Measurements from ENCODE around the gene GULP1.

GULP1 gene

GRCh38 chr2:188315750-188316149 lies 24.1 kb downstream of the GULP1 start:
- H3K4me3 ChIP-seq (ENCODE audit: low read length): no peak overlapping the region
- TF ChIP-seq CTCF (conservative IDR thresholded peaks at IDR 0.05; ENCODE audit: low read depth, low read length): no peak
- no peak for DNase-seq (ENCODE audit: low read depth)

DNA sequence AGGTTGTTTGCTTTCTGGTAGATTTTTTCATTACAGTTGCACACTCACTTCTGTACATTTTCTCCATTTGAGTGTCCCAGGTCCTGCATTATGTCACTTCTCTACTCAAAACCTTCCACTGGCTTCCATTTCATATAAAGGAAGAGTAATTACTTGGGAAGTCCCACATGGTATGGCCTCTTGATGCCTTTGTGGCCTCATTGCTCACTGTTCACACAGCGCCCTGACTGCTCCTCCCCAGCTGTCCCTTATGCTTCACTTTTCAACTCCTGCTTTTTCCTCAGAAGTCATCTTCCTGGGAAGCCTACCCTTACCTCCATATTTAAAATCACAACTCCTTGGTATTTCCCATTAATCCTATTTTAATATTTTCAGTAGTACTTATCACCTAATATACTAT lies 24.7 kb downstream of the GULP1 start:
- no peak overlapping the region for H3K4me3 ChIP-seq (ENCODE audit: low read length)
- TF ChIP-seq CTCF (conservative IDR thresholded peaks at IDR 0.05; ENCODE audit: low read depth, low read length): no peak
- DNase-seq (ENCODE audit: low read depth): no peak

DNA sequence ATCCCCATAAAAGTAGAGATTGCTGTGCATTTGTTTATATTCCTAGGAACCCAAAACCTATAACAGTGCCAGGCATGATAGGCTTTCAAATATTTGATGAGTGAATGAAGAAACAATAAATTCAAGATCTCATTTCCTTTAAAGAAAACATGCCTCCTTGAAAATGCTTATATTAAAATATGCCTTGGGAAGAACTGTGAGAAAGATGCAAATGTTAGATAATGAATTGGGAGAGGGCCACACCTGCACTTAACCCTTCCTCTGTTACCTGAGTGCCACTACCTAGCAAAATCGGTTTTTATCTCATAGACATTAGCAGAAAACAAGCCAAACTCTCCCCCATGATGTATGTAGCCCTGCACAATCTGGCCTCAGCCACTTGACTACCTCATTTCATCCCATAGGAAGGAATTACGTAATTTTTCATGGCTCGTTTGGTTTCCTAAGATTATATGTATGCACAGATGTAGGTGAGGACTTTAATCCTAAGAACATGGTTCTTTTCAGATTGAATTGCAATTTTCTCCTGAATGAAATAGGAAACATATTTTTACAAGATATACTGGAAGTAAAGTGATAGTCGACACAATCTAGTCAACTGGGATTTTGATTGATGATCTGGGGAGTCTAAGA lies 25.2 kb downstream of the GULP1 start:
- no peak for DNase-seq (ENCODE audit: low read depth)
- TF ChIP-seq CTCF (conservative IDR thresholded peaks at IDR 0.05; ENCODE audit: low read depth, low read length): no peak
- H3K4me3 ChIP-seq (ENCODE audit: low read length): no peak overlapping the region

GRCh38 chr2:188318161-188318749 lies 26.6 kb downstream of the GULP1 start:
- no peak for TF ChIP-seq CTCF (conservative IDR thresholded peaks at IDR 0.05; ENCODE audit: low read depth, low read length)
- no peak for DNase-seq (ENCODE audit: low read depth)
- no peak overlapping the region for H3K4me3 ChIP-seq (ENCODE audit: low read length)

DNA sequence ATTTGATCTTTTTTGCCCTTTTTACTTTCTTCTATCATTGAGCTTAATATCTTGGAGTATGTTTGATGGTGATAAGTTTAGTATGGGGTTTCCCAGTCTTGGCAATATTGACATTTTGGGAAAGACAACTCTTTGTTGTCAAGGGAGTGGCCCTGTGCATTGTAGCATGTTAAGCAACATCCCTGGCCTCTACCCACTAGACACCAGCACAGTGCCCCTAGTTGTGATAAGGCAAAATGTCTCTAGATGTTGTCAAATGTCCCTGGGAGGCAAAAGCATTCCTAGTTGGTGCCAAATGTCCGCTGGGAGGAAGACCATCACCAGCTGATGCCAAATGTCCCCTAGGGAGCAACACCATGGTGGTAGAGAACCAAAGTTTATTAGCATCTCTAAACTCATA lies 28.2 kb downstream of the GULP1 start:
- no peak for DNase-seq (ENCODE audit: low read depth)
- no peak overlapping the region for H3K4me3 ChIP-seq (ENCODE audit: low read length)

GRCh38 chr2:188320861-188321260 lies 29.2 kb downstream of the GULP1 start:
- DNase-seq (ENCODE audit: low read depth): no peak

More for the DNA sequence above, 28.2 kb downstream of the GULP1 start:
- TF ChIP-seq CTCF (conservative IDR thresholded peaks at IDR 0.05; ENCODE audit: low read depth, low read length): peak; percentile 5

More at GRCh38 chr2:188320861-188321260, 29.2 kb downstream of the GULP1 start:
- H3K4me3 ChIP-seq (ENCODE audit: low read length): no peak overlapping the region
- TF ChIP-seq CTCF (conservative IDR thresholded peaks at IDR 0.05; ENCODE audit: low read depth, low read length): no peak
